Left lung (tissue), 10 donors: ENCODE results near the gene S100A16. TPM values are rescaled to one million over a fixed set of nuclear protein-coding genes. Genes with fewer than 3 reads are reported as not detected.
"Not testable (repeated sequence)": the region's sequence is repeated elsewhere in the genome, so short reads cannot be mapped to it uniquely, and the experiment has no call there.

Experiments
- ATAC-seq: fragments of 200-7000 bp; cut with Tn5 transposase; one replicate; pipeline ENCODE4 v1.9.1; 2020; ENCODE audit warnings: moderate library complexity
- DNase-seq, 4 donors: peaks; one replicate each; pipeline ENCODE4 v3.0.0-alpha.2; 2013 to 2020
- H3K27ac ChIP-seq, 2 donors: fragments of 200-600 bp; sonication (generic) in 1 of 2; one replicate each; pipeline versions ENCODE4 v1.5.0 to v1.8.0; 2020 to 2021
- H3K27me3 ChIP-seq, 2 donors: fragments of 200-600 bp; sonication (generic) in 1 of 2; one replicate each; pipeline versions ENCODE4 v1.5.0 to v1.8.0; 2020 to 2021
- H3K36me3 ChIP-seq, 2 donors: fragments of 200-600 bp; sonication (generic) in 1 of 2; one replicate each; pipeline versions ENCODE4 v1.5.0 to v1.8.0; 2020 to 2021
- H3K4me1 ChIP-seq, 2 donors: fragments of 200-600 bp; one replicate each; pipeline ENCODE4 v1.8.0; 2021
- H3K4me3 ChIP-seq, 2 donors: fragments of 200-600 bp; sonication (generic) in 1 of 2; one replicate each; pipeline versions ENCODE4 v1.5.0 to v1.8.0; 2020 to 2021; ENCODE audit warnings: mild to moderate bottlenecking in 1 of 2
- H3K9me3 ChIP-seq, 2 donors: fragments of 200-600 bp; sonication (generic) in 1 of 2; one replicate each; pipeline versions ENCODE4 v1.5.0 to v1.8.0; 2020 to 2021
- intact Hi-C, 2 donors: fragments of 100-400 bp; cut with DNase I; formaldehyde crosslinking; loops; one replicate each; pipeline versions ENCODE4 v1.11.2 to v1.14.2; 2022
- polyA plus RNA-seq, 6 donors: library from polyadenylated mRNA; unstranded; fragments of 120-200 nt; gene quantifications; one replicate each; pipeline ENCODE4 v1.2.1, GENCODE V29; 2013; ENCODE audit not compliant: insufficient read length in 6 of 6
- total RNA-seq, 2 donors: library from RNA; stranded (reverse); fragmentation: NEBNext Ultra II Directional; extraction: Animal tissue kit (Norgen Biotek cat#: 25700); gene quantifications; one replicate each; pipeline ENCODE4 v1.2.1, GENCODE V29; 2021
- TF ChIP-seq, protein P1 (sequence below), 2 donors: fragments of 200-600 bp; sonication (generic) in 1 of 2; IDR thresholded peaks; one replicate each; pipeline versions ENCODE4 v1.5.0 to v1.8.0; 2021; ENCODE audit warnings: antibody characterized with exemption in 2 of 2
- donor health status: DM: no; HTN: yes; CAD: no.
- donor health status: DM: no; HTN: no; CAD: no.

S100A16 gene
- total and polyA plus RNA-seq, 8 donors = 118 to 160 (median 144) TPM

- intact Hi-C loops = no loop called here
- Histone ChIP-seq H3K9me3 (no peaks in the 10 kb centered on the region), H3K4me3 (no peak overlapping the region), H3K4me1 (peaks cover 0 to 6% of the 10 kb centered on the region in 2 donors), H3K36me3 (no peaks in the 10 kb centered on the region), H3K27me3 (no peaks in the 10 kb centered on the region), H3K27ac (no peak overlapping the region)
- TF ChIP-seq, protein P1, sequence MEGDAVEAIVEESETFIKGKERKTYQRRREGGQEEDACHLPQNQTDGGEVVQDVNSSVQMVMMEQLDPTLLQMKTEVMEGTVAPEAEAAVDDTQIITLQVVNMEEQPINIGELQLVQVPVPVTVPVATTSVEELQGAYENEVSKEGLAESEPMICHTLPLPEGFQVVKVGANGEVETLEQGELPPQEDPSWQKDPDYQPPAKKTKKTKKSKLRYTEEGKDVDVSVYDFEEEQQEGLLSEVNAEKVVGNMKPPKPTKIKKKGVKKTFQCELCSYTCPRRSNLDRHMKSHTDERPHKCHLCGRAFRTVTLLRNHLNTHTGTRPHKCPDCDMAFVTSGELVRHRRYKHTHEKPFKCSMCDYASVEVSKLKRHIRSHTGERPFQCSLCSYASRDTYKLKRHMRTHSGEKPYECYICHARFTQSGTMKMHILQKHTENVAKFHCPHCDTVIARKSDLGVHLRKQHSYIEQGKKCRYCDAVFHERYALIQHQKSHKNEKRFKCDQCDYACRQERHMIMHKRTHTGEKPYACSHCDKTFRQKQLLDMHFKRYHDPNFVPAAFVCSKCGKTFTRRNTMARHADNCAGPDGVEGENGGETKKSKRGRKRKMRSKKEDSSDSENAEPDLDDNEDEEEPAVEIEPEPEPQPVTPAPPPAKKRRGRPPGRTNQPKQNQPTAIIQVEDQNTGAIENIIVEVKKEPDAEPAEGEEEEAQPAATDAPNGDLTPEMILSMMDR (IDR thresholded peaks at IDR 0.05) = no peak
- no peak for ATAC-seq
- DNase-seq = no peak
Measured at GRCh38 chr1:153578936-153579335, 34.0 kb downstream of the S100A16 start.

GRCh38 chr1:153578490-153578889 is 34.4 kb downstream of the S100A16 start:
- DNase-seq (no peak), ATAC-seq (no peak)
- TF ChIP-seq, protein P1 (IDR thresholded peaks at IDR 0.05) = no peak
- Histone ChIP-seq H3K27ac (no peak overlapping the region), H3K9me3 (no peaks in the 10 kb centered on the region), H3K36me3 (no peaks in the 10 kb centered on the region), H3K27me3 (no peaks in the 10 kb centered on the region), H3K4me1 (peaks cover 0 to 10% of the 10 kb centered on the region in 2 donors), H3K4me3 (no peak overlapping the region)
- intact Hi-C loops = no loop called here

GRCh38 chr1:153577624-153578051 is 35.3 kb downstream of the S100A16 start:
- Histone ChIP-seq H3K27me3 (no peaks in the 10 kb centered on the region), H3K4me3 (no peak overlapping the region), H3K36me3 (no peaks in the 10 kb centered on the region), H3K4me1 (peaks cover 4 to 19% of the 10 kb centered on the region in 2 donors), H3K9me3 (no peaks in the 10 kb centered on the region), H3K27ac (no peak overlapping the region)
- TF ChIP-seq, protein P1 (IDR thresholded peaks at IDR 0.05) = no peak
- ATAC-seq (peak; percentile 68), DNase-seq (no peak)
- intact Hi-C loops = no loop called here

DNA sequence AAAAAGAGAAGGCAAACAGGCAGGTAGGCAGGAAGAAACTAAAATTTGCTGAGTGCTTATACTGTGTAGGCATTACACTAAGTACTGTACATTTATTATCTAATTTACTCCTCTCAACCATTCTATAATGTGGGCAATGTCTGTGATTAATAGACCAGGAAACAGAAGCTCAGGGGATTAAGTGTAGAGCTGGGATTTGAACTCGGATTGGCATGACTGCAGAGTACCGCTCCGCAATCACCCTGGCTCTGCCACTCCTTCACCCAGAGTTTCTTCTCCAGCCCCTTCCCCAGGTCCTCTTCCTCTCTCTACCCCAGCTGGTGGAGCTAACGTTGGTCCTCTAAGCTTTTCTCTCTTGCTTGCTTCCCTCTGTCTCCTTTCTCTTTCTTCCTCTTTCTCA is 35.8 kb downstream of the S100A16 start:
- Histone ChIP-seq H3K27ac (no peak overlapping the region), H3K27me3 (no peaks in the 10 kb centered on the region), H3K36me3 (no peaks in the 10 kb centered on the region), H3K9me3 (no peaks in the 10 kb centered on the region), H3K4me1 (peaks cover 4 to 24% of the 10 kb centered on the region in 2 donors), H3K4me3 (no peak overlapping the region)
- TF ChIP-seq, protein P1 (IDR thresholded peaks at IDR 0.05) = no peak
- intact Hi-C loops = no loop called here
- no peak for ATAC-seq
- no peak for DNase-seq

DNA sequence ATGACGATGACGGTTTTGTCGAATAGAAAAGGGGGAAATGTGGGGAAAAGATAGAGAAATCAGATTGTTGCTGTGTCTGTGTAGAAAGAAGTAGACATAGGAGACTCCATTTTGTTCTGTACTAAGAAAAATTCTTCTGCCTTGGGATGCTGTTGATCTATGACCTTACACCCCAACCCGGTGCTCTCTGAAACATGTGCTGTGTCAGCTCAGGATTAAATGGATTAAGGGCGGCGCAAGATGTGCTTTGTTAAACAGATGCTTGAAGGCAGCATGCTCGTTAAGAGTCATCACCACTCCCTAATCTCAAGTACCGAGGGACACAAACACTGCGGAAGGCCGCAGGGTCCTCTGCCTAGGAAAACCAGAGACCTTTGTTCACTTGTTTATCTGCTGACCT is 37.4 kb downstream of the S100A16 start:
- H3K4me1 ChIP-seq = peaks cover 4 to 31% of the 10 kb centered on the region in 2 donors
- H3K36me3 ChIP-seq, intact Hi-C loops, H3K27ac ChIP-seq, H3K27me3 ChIP-seq, DNase-seq, ATAC-seq, H3K9me3 ChIP-seq, H3K4me3 ChIP-seq: not testable (repeated sequence)

DNA sequence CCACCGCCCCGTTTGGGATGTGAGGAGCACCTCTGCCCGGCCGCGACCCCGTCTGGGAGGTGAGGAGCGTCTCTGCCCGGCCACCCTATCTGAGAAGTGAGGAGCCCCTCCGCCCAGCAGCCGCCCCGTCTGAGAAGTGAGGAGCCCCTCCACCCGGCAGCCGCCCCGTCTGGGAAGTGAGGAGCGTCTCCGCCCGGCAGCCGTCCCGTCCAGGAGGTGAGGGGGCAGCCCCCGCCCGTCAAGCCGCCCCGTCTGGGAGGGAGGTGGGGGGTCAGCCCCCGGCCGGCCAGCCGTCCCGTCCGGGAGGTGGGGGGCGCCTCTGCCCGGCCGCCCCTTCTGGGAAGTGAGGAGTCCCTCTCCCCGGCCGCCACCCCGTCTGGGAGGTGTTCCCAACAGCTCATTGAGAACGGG is 37.9 kb downstream of the S100A16 start:
- H3K36me3 ChIP-seq, ATAC-seq, intact Hi-C loops, H3K9me3 ChIP-seq, H3K27me3 ChIP-seq, H3K4me3 ChIP-seq, H3K27ac ChIP-seq, DNase-seq: not testable (repeated sequence)
- H3K4me1 ChIP-seq = peaks cover 4 to 31% of the 10 kb centered on the region in 2 donors
